Body of pancreas (tissue), 4 donors: Measurements from ENCODE around the gene BPIFB6. TPM values are rescaled to one million over a fixed set of nuclear protein-coding genes. Genes with fewer than 3 reads are reported as not detected.

Source experiments
- ATAC-seq: fragments of 150-250 bp; one replicate; pipeline ENCODE4 v1.9.1; 2016
- DNase-seq, 4 donors: peaks; one replicate each; pipeline ENCODE4 v3.0.0-alpha.2; 2019
- H3K27ac ChIP-seq, 4 donors: fragments of 200-600 bp; sonication (generic); 1 replicate in 3 of 4; 2 replicates in 1 of 4; pipeline versions ENCODE4 v1.5.1 to v1.6.1; 2016 to 2019; ENCODE audit warnings: mild to moderate bottlenecking in 1 of 4, mixed read lengths in 1 of 4, moderate library complexity in 1 of 4
- H3K27me3 ChIP-seq, 2 donors: fragments of 200-600 bp; sonication (generic); one replicate each; pipeline ENCODE4 v1.6.0; 2016; ENCODE audit warnings: mild to moderate bottlenecking in 1 of 2
- H3K36me3 ChIP-seq, 2 donors: fragments of 200-600 bp; sonication (generic); replicated peaks in 1 of 2; 2 replicates each; pipeline ENCODE4 v1.5.1; 2016; ENCODE audit warnings: low read depth in 2 of 2; ENCODE audit not compliant: insufficient read depth in 1 of 2
- H3K4me1 ChIP-seq: fragments of 200-600 bp; sonication (generic); one replicate; pipeline ENCODE4 v1.6.0; 2016
- H3K4me3 ChIP-seq, 2 donors: fragments of 200-600 bp; sonication (generic); 1 replicate in 1 of 2; 2 replicates in 1 of 2; pipeline ENCODE4 v1.5.1; 2016 to 2019
- H3K9me3 ChIP-seq, 3 donors: fragments of 200-600 bp; sonication (generic); 1 replicate in 2 of 3; 2 replicates in 1 of 3; pipeline ENCODE4 v1.5.1; 2016
- CTCF ChIP-seq, 7 experiments: fragments of 450-650 bp in 4 of 7; fragments of 200-600 bp in 3 of 7; sonication (generic) in 3 of 7; IDR thresholded peaks; one replicate each; pipeline ENCODE4 v1.5.1; 2016 to 2019; ENCODE audit warnings: antibody characterized with exemption in 7 of 7
- POLR2A ChIP-seq, 3 donors: fragments of 450-650 bp; IDR thresholded peaks; one replicate each; pipeline ENCODE4 v1.6.1; 2016; ENCODE audit warnings: antibody characterized with exemption in 3 of 3, mild to moderate bottlenecking in 2 of 3
- WGBS, 2 donors: methylation state at CpG; one replicate each; pipeline ENCODE4 v1.1.5; 2017; 5-methylcytosine and 5-hydroxymethylcytosine counted together
- intact Hi-C: fragments of 100-400 bp; cut with DNase I; formaldehyde crosslinking; loops from one replicate; pipeline ENCODE4 v1.15.1; 2023
- total RNA-seq, 2 donors: library from RNA; depleted of rRNA; stranded (reverse); fragments of >200 nt; gene quantifications; one replicate each; pipeline ENCODE4 v1.1.0, GENCODE V29; 2016

BPIFB6 gene
- total RNA-seq, 2 donors from 2014 or later: not detected

GRCh38 chr20:33014336-33015113 lies 16.9 kb upstream of the BPIFB6 start:
- WGBS, 2 donors: 38 to 41% methylated on average over 15 to 16 of the region's 16 CpGs
- intact Hi-C loops: no loop called here
- H3K4me1 ChIP-seq: no peaks in the 10 kb centered on the region
- ATAC-seq: no peak
- no peak overlapping the region for H3K27ac ChIP-seq
- no peaks in the 10 kb centered on the region for H3K27me3 ChIP-seq
- TF ChIP-seq POLR2A (IDR thresholded peaks at IDR 0.05): no peak
- no peak for DNase-seq
- no peaks in the 10 kb centered on the region for H3K36me3 ChIP-seq
- no peaks in the 10 kb centered on the region for H3K9me3 ChIP-seq
- H3K4me3 ChIP-seq: no peak overlapping the region

- H3K4me3 ChIP-seq: no peak overlapping the region
- no peak overlapping the region for H3K27ac ChIP-seq
- H3K36me3 ChIP-seq: no peaks in the 10 kb centered on the region
- intact Hi-C loops: no loop called here
- DNase-seq (no peak), ATAC-seq (no peak)
- H3K27me3 ChIP-seq: no peaks in the 10 kb centered on the region
- 47 to 53% methylated on average over 10 of the region's 10 CpGs for WGBS, 2 donors
- no peaks in the 10 kb centered on the region for H3K4me1 ChIP-seq
- TF ChIP-seq CTCF (IDR thresholded peaks at IDR 0.05) (no peak), POLR2A (IDR thresholded peaks at IDR 0.05) (no peak)
- no peaks in the 10 kb centered on the region for H3K9me3 ChIP-seq
Observed at GRCh38 chr20:33015114-33015484, 16.3 kb upstream of the BPIFB6 start.

GRCh38 chr20:33015700-33016580 lies 15.5 kb upstream of the BPIFB6 start:
- H3K4me3 ChIP-seq: no peak overlapping the region
- intact Hi-C loops: no loop called here
- TF ChIP-seq CTCF (IDR thresholded peaks at IDR 0.05): no peak
- no peak for TF ChIP-seq POLR2A (IDR thresholded peaks at IDR 0.05)
- H3K4me1 ChIP-seq: no peaks in the 10 kb centered on the region
- WGBS, 2 donors: 40 to 53% methylated on average over 9 to 15 of the region's 15 CpGs
- ATAC-seq (no peak), DNase-seq (no peak)
- H3K27me3 ChIP-seq: no peaks in the 10 kb centered on the region
- no peaks in the 10 kb centered on the region for H3K9me3 ChIP-seq
- no peak overlapping the region for H3K27ac ChIP-seq
- H3K36me3 ChIP-seq: no peaks in the 10 kb centered on the region

- Histone ChIP-seq H3K4me3 (no peak overlapping the region), H3K36me3 (no peaks in the 10 kb centered on the region), H3K27ac (no peak overlapping the region), H3K27me3 (no peaks in the 10 kb centered on the region), H3K9me3 (no peaks in the 10 kb centered on the region), H3K4me1 (no peaks in the 10 kb centered on the region)
- no peak for TF ChIP-seq POLR2A (IDR thresholded peaks at IDR 0.05)
- TF ChIP-seq CTCF (IDR thresholded peaks at IDR 0.05): no peak
- no peak for ATAC-seq
- intact Hi-C loops: no loop called here
- WGBS, 2 donors: 43 to 58% methylated on average over 5 to 7 of the region's 7 CpGs
- DNase-seq: no peak
Observed at GRCh38 chr20:33016581-33017109, 14.8 kb upstream of the BPIFB6 start.

GRCh38 chr20:33017542-33017941 lies 13.9 kb upstream of the BPIFB6 start:
- Histone ChIP-seq H3K9me3 (no peaks in the 10 kb centered on the region), H3K4me1 (no peaks in the 10 kb centered on the region), H3K4me3 (no peak overlapping the region), H3K27me3 (no peaks in the 10 kb centered on the region), H3K27ac (no peak overlapping the region), H3K36me3 (no peaks in the 10 kb centered on the region)
- intact Hi-C loops: no loop called here
- WGBS, 2 donors: 75 to 76% methylated on average over 6 to 7 of the region's 7 CpGs
- DNase-seq: no peak
- no peak for ATAC-seq
- TF ChIP-seq CTCF (IDR thresholded peaks at IDR 0.05) (no peak), POLR2A (IDR thresholded peaks at IDR 0.05) (no peak)
